SK-N-SH (cell line): Measurements from ENCODE around the gene DDAH2. TPM values are rescaled to one million over a fixed set of nuclear protein-coding genes. Genes with fewer than 3 reads are reported as not detected.

Source experiments
- CTCF ChIA-PET: fragments of 300-600, 350-600 bp; formaldehyde crosslinking; extraction: SDS; loops from one replicate; lab custom pipeline; 2021; lab: Yijun Ruan, JAX
- POLR2A ChIA-PET: fragments of 350-600 bp; sonication (Branson Sonifier 250); formaldehyde crosslinking; extraction: SDS; loops from one replicate; lab custom pipeline; 2020; ENCODE audit warnings: antibody characterized with exemption, inconsistent platforms; lab: Yijun Ruan, JAX
- DNase-seq: peaks from one replicate; pipeline ENCODE4 v3.0.0; 2012
- H2AFZ ChIP-seq: fragments of 200-600 bp; sonication (generic); 2 replicates; pipeline ENCODE4 v1.8.1; 2016; ENCODE audit warnings: antibody characterized with exemption, mild to moderate bottlenecking, low read depth
- H3F3A ChIP-seq: fragments of 200-600 bp; sonication (generic); replicated peaks from 2 replicates; pipeline ENCODE3; 2016; ENCODE audit warnings: antibody characterized with exemption, mild to moderate bottlenecking; ENCODE audit not compliant: insufficient read depth
- H3K27ac ChIP-seq, 2 experiments: fragments of 200-500 bp in 1 of 2; fragments of 200-600 bp in 1 of 2; sonication (Bioruptor generic) in 1 of 2; sonication (generic), shearing (Covaris generic) in 1 of 2; 2 replicates each; pipeline versions ENCODE4 v1.5.1 to v1.6.1; 2014 to 2016; ENCODE audit warnings: low read depth in 2 of 2, inconsistent platforms in 1 of 2, low read length in 1 of 2, mild to moderate bottlenecking in 1 of 2, mixed read lengths in 1 of 2
- H3K27me3 ChIP-seq: fragments of 200-600 bp; sonication (generic), shearing (Covaris generic); 2 replicates; pipeline ENCODE4 v1.6.1; 2016; ENCODE audit warnings: mixed run types; ENCODE audit not compliant: insufficient read depth
- H3K36me3 ChIP-seq, 2 experiments: fragments of 200-500 bp in 1 of 2; fragments of 200-600 bp in 1 of 2; sonication (Bioruptor generic) in 1 of 2; sonication (generic) in 1 of 2; replicated peaks in 1 of 2; 2 replicates each; pipeline versions ENCODE3 to v1.5.1; 2014 to 2016; ENCODE audit warnings: low read length in 1 of 2, mild to moderate bottlenecking in 1 of 2; ENCODE audit not compliant: insufficient read depth in 2 of 2, control insufficient read depth in 1 of 2
- H3K4me1 ChIP-seq, 2 experiments: fragments of 200-500 bp in 1 of 2; fragments of 200-600 bp in 1 of 2; sonication (Bioruptor generic) in 1 of 2; sonication (generic), shearing (Covaris generic) in 1 of 2; 2 replicates each; pipeline versions ENCODE4 v1.5.1 to v1.6.1; 2014 to 2016; ENCODE audit warnings: low read depth in 1 of 2, low read length in 1 of 2, mixed run types in 1 of 2; ENCODE audit not compliant: insufficient read depth in 2 of 2, control insufficient read depth in 1 of 2
- H3K4me2 ChIP-seq: fragments of 200-600 bp; sonication (generic), shearing (Covaris generic); 2 replicates; pipeline ENCODE4 v1.6.1; 2017; ENCODE audit warnings: mixed run types
- H3K4me3 ChIP-seq, 2 experiments: fragments of 200-500 bp in 1 of 2; fragments of 200-600 bp in 1 of 2; sonication (Bioruptor generic) in 1 of 2; sonication (generic), shearing (Covaris generic) in 1 of 2; 2 replicates each; pipeline versions ENCODE4 v1.5.1 to v1.8.1; 2014 to 2016; ENCODE audit warnings: low read depth in 2 of 2, inconsistent platforms in 1 of 2, low read length in 1 of 2, mild to moderate bottlenecking in 1 of 2, mixed read lengths in 1 of 2, moderate library complexity in 1 of 2
- H3K79me2 ChIP-seq: fragments of 200-600 bp; sonication (generic); 2 replicates; pipeline ENCODE4 v1.8.1; 2017; ENCODE audit warnings: mild to moderate bottlenecking; ENCODE audit not compliant: insufficient read depth
- H3K9ac ChIP-seq: fragments of 200-600 bp; sonication (generic); 2 replicates; pipeline ENCODE4 v1.6.1; 2017; ENCODE audit warnings: mixed run types
- H3K9me2 ChIP-seq: fragments of 200-600 bp; sonication (generic); 2 replicates; pipeline ENCODE4 v1.6.1; 2017; ENCODE audit warnings: mixed run types
- H3K9me3 ChIP-seq: fragments of 200-600 bp; sonication (generic); 2 replicates; pipeline ENCODE4 v1.6.1; 2017; ENCODE audit warnings: mixed run types, mild to moderate bottlenecking, moderate library complexity
- H4K20me1 ChIP-seq: fragments of 200-600 bp; sonication (generic); 2 replicates; pipeline ENCODE4 v1.6.1; 2017; ENCODE audit warnings: mild to moderate bottlenecking, mixed run types; ENCODE audit not compliant: insufficient read depth
- MEF2A ChIP-seq: IDR thresholded peaks from 2 replicates; pipeline ENCODE4 v1.4.0; 2012; ENCODE audit warnings: low read depth, borderline replicate concordance
- POLR2AphosphoS5 ChIP-seq: IDR thresholded peaks from 2 replicates; pipeline ENCODE4 v1.6.1; 2012; ENCODE audit warnings: low read depth, low read length
- RAD21 ChIP-seq: IDR thresholded peaks from 2 replicates; pipeline ENCODE4 v1.6.1; 2012; ENCODE audit warnings: mild to moderate bottlenecking, low read length
- RFX5 ChIP-seq: IDR thresholded peaks from 2 replicates; pipeline ENCODE4 v1.6.1; 2012; ENCODE audit warnings: mild to moderate bottlenecking, improper control_type of control experiment, low read length
- RXRA ChIP-seq: IDR thresholded peaks from 2 replicates; pipeline ENCODE4 v1.4.0; 2012; ENCODE audit warnings: low read depth, mild to moderate bottlenecking, borderline replicate concordance
- SIN3A ChIP-seq: IDR thresholded peaks from 2 replicates; pipeline ENCODE4 v1.6.1; 2012; ENCODE audit warnings: low read depth, mild to moderate bottlenecking, low read length, moderate library complexity, borderline replicate concordance
- WGBS: methylation state at CpG from one replicate; pipeline ENCODE4 v1.1.6; 2017; ENCODE audit warnings: low lambda C conversion rate; 5-methylcytosine and 5-hydroxymethylcytosine counted together
- polyA plus RNA-seq, 3 experiments: library from polyadenylated mRNA; depleted of rRNA; stranded (reverse); fragments of >200 nt; gene quantifications; 2 replicates each; pipeline ENCODE4 v1.2.3, GENCODE V29; 2012
- TF ChIP-seq, protein P1 (sequence below): fragments of 200-600 bp; sonication (generic); IDR thresholded peaks from 2 replicates; pipeline ENCODE4 v1.6.1; 2017; ENCODE audit warnings: antibody characterized with exemption, mild to moderate bottlenecking, moderate library complexity
- TF ChIP-seq, protein P2 (sequence below): IDR thresholded peaks from 2 replicates; pipeline ENCODE4 v1.6.1; 2012; ENCODE audit warnings: mild to moderate bottlenecking, low read depth, low read length, moderate library complexity

DDAH2 gene
- polyA plus RNA-seq, 1 of the 3 experiments (the other 2 are of a cell fraction) = 180 TPM

DNA sequence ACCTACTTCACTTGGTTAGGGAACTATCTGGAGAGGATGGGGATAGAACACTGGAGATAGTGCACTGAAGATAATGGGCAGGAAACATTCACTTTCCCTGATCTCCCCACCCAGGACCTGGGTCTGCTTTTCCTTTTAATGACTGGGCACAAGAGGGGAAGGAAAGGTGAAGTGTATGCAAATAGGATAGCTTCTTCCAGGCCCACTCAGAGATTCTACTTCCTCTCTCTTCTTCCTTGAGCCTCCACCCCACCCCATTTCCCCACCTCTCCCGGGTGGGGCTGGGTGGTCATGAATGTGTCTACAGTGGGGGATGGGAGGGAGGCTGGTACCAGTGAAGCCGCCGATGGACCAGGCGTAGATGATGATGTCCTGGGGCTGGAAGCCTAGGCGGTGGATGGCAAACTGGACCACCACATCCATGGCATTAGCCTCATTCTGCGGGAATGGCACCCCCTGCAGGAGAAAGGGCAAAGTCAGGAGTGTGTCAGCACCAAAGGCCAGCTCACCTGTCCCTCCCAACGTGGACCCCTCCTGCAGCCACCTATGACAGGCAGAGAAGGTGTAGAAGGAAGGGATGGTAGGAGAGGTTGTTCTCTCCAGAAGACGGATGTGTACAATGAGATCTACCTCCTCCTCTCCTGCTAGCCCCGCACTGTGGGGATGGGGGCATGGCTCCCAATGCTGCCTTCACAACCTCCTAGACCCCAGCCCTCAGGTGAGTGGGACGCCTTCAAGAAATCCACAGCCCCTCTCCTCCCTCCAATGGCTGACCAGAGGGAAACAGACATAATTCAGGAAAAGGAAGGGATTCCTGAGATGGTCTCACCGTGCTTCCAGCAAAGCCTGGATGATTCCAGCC lies 39.6 kb downstream of the DDAH2 start:
- no peak overlapping the region for H3K4me3 ChIP-seq
- H2AFZ ChIP-seq = no peak overlapping the region
- no peaks in the 10 kb centered on the region for H3K9me3 ChIP-seq
- ChIA-PET POLR2A (no interaction called here), CTCF (interaction anchor here (0.7 to 4.5 kb wide), 10 partner anchors 9 to 147 kb away, joined by 3 to 29 read pairs (median 4); partner anchors contain the start of genes LY6G5C and VARS1)
- peak; percentile 43 for DNase-seq
- H3K4me2 ChIP-seq = no peak overlapping the region
- H3K9me2 ChIP-seq = no peaks in the 10 kb centered on the region
- TF ChIP-seq, protein P1, sequence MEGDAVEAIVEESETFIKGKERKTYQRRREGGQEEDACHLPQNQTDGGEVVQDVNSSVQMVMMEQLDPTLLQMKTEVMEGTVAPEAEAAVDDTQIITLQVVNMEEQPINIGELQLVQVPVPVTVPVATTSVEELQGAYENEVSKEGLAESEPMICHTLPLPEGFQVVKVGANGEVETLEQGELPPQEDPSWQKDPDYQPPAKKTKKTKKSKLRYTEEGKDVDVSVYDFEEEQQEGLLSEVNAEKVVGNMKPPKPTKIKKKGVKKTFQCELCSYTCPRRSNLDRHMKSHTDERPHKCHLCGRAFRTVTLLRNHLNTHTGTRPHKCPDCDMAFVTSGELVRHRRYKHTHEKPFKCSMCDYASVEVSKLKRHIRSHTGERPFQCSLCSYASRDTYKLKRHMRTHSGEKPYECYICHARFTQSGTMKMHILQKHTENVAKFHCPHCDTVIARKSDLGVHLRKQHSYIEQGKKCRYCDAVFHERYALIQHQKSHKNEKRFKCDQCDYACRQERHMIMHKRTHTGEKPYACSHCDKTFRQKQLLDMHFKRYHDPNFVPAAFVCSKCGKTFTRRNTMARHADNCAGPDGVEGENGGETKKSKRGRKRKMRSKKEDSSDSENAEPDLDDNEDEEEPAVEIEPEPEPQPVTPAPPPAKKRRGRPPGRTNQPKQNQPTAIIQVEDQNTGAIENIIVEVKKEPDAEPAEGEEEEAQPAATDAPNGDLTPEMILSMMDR = peak; percentile 61
- TF ChIP-seq RFX5 = no peak
- no peaks in the 10 kb centered on the region for H3K4me1 ChIP-seq
- no peak overlapping the region for H3K27ac ChIP-seq
- H3K9ac ChIP-seq = no peak overlapping the region
- no peaks in the 10 kb centered on the region for H3K27me3 ChIP-seq
- peaks cover 10 to 50% of the 10 kb centered on the region in 2 experiments for H3K36me3 ChIP-seq
- WGBS = 69% methylated on average over 8 of the region's 11 CpGs
- no peaks in the 10 kb centered on the region for H3F3A ChIP-seq
- H3K79me2 ChIP-seq = no peaks in the 10 kb centered on the region
- no peaks in the 10 kb centered on the region for H4K20me1 ChIP-seq

DNA sequence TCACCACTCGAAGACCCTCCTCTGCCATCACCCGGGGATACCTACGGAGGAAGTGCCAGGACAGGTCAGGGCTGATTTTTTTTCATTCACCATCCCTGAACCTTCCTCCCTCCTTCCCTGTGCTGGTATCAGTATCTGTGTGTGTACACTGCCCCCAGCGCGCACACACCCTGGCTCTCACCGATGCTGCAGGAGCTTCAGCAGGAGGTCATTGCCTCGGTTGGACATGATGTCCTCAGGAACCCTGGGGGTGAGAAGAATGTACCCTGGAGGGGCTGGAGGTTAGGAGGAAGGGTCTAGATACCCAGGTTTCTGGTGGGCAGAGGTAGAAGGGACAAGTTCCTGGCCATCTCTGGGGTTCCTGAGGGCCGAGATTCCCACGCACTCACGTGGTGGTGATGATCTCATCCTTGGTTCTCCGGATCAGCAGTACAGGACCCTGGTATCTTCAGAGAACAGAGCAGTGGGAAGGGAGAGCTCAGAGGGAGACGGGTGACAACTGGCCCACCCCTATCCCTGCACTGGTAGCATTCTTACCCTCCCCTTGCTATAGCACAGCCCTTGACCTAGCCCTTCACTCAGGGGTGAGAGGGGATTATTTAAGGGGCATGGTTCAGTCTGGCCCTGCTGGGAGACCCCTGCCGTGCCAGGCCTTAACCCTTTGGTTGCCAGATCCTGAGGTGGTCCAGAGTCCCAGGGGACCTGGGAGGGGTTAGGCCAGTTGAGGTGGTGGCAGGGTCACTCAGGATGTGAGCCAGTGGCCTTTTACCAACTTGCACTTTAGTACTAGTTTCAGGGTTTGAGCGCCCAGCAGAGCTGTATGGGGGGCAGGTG lies 41.0 kb downstream of the DDAH2 start:
- POLR2A ChIA-PET = no interaction called here
- WGBS = 93% methylated on average over 12 of the region's 14 CpGs
- H3K36me3 ChIP-seq = peaks cover 8 to 47% of the 10 kb centered on the region in 2 experiments
- H4K20me1 ChIP-seq = no peaks in the 10 kb centered on the region
- no peaks in the 10 kb centered on the region for H3K27me3 ChIP-seq
- no peaks in the 10 kb centered on the region for H3K9me3 ChIP-seq
- no peak overlapping the region for H3K27ac ChIP-seq
- TF ChIP-seq MEF2A (no peak), RAD21 (no peak), POLR2AphosphoS5 (no peak), RXRA (no peak), SIN3A (no peak)
- TF ChIP-seq, protein P2, sequence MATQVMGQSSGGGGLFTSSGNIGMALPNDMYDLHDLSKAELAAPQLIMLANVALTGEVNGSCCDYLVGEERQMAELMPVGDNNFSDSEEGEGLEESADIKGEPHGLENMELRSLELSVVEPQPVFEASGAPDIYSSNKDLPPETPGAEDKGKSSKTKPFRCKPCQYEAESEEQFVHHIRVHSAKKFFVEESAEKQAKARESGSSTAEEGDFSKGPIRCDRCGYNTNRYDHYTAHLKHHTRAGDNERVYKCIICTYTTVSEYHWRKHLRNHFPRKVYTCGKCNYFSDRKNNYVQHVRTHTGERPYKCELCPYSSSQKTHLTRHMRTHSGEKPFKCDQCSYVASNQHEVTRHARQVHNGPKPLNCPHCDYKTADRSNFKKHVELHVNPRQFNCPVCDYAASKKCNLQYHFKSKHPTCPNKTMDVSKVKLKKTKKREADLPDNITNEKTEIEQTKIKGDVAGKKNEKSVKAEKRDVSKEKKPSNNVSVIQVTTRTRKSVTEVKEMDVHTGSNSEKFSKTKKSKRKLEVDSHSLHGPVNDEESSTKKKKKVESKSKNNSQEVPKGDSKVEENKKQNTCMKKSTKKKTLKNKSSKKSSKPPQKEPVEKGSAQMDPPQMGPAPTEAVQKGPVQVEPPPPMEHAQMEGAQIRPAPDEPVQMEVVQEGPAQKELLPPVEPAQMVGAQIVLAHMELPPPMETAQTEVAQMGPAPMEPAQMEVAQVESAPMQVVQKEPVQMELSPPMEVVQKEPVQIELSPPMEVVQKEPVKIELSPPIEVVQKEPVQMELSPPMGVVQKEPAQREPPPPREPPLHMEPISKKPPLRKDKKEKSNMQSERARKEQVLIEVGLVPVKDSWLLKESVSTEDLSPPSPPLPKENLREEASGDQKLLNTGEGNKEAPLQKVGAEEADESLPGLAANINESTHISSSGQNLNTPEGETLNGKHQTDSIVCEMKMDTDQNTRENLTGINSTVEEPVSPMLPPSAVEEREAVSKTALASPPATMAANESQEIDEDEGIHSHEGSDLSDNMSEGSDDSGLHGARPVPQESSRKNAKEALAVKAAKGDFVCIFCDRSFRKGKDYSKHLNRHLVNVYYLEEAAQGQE = no peak
- peak; percentile 6 for DNase-seq
- H3K4me1 ChIP-seq = no peaks in the 10 kb centered on the region
- H3K9ac ChIP-seq = no peak overlapping the region
- CTCF ChIA-PET = interaction anchor here (0.8 to 3.2 kb wide), 4 partner anchors 42 to 142 kb away, joined by 3 to 9 read pairs (median 4); no protein-coding TSS in a partner anchor
- no peak overlapping the region for H3K4me3 ChIP-seq
- no peak overlapping the region for H3K4me2 ChIP-seq
- H3K79me2 ChIP-seq = no peaks in the 10 kb centered on the region
- no peaks in the 10 kb centered on the region for H3F3A ChIP-seq
- H3K9me2 ChIP-seq = no peaks in the 10 kb centered on the region
- H2AFZ ChIP-seq = no peak overlapping the region
